SU-DHL-6 (cell line): ENCODE data around the gene ASPN.

ENCODE experiments used
- H2AFZ ChIP-seq: fragments of 200-600 bp; sonication (generic); 2 replicates; pipeline ENCODE4 v1.6.1; 2014; ENCODE audit warnings: low read depth, mild to moderate bottlenecking, moderate library complexity, mixed read lengths, antibody characterized with exemption, low read length; ENCODE audit not compliant: severe bottlenecking
- H3F3A ChIP-seq: fragments of 200-600 bp; shearing (Covaris generic); 2 replicates; pipeline ENCODE4 v1.6.0; 2016; ENCODE audit warnings: antibody characterized with exemption, mild to moderate bottlenecking; ENCODE audit not compliant: insufficient read depth
- H3K27ac ChIP-seq: fragments of 200-600 bp; sonication (generic); 2 replicates; pipeline ENCODE4 v1.5.1; 2016; ENCODE audit warnings: low read depth, mild to moderate bottlenecking, low read length, moderate library complexity, mixed read lengths
- H3K27me3 ChIP-seq: fragments of 200-600 bp; sonication (generic), shearing (Covaris generic); 2 replicates; pipeline ENCODE4 v1.6.0; 2014; ENCODE audit warnings: mild to moderate bottlenecking, low read length
- H3K36me3 ChIP-seq: fragments of 200-600 bp; sonication (generic); 2 replicates; pipeline ENCODE4 v1.6.1; 2014; ENCODE audit warnings: mild to moderate bottlenecking, low read length, mixed read lengths
- H3K4me2 ChIP-seq: fragments of 300-600, 200-600 bp; shearing (Covaris generic), sonication (generic); 2 replicates; pipeline ENCODE4 v1.6.0; 2014; ENCODE audit warnings: low read length, low read depth, mild to moderate bottlenecking; ENCODE audit not compliant: poor library complexity, severe bottlenecking
- H3K4me3 ChIP-seq: fragments of 200-600 bp; sonication (generic); 2 replicates; pipeline ENCODE4 v1.5.1; 2014; ENCODE audit warnings: antibody characterized with exemption, low read length, mild to moderate bottlenecking, mixed read lengths; ENCODE audit not compliant: insufficient read depth, poor library complexity, severe bottlenecking
- H3K79me2 ChIP-seq: fragments of 200-600 bp; sonication (generic); 2 replicates; pipeline ENCODE4 v1.6.1; 2014; ENCODE audit warnings: mild to moderate bottlenecking, low read length, moderate library complexity; ENCODE audit not compliant: insufficient read depth
- H3K9ac ChIP-seq: fragments of 200-600 bp; sonication (generic); 2 replicates; pipeline ENCODE4 v1.7.0; 2014; ENCODE audit warnings: mild to moderate bottlenecking, low read length
- H3K9me2 ChIP-seq: fragments of 200-600 bp; sonication (generic); replicated peaks from 2 replicates; pipeline ENCODE4 v1.6.1; 2014; ENCODE audit warnings: low read length; ENCODE audit not compliant: insufficient read depth
- H3K9me3 ChIP-seq: fragments of 200-600 bp; sonication (generic); 2 replicates; pipeline ENCODE4 v1.6.1; 2014; ENCODE audit warnings: low read length, mixed read lengths; ENCODE audit not compliant: insufficient read depth
- H4K20me1 ChIP-seq: fragments of 200-600 bp; sonication (generic); 2 replicates; pipeline ENCODE4 v1.6.1; 2014; ENCODE audit warnings: low read depth, mild to moderate bottlenecking, antibody characterized with exemption, low read length, moderate library complexity, mixed read lengths
- CTCF ChIP-seq: fragments of 200-600 bp; sonication (generic); IDR thresholded peaks from one replicate; pipeline ENCODE4 v1.5.1; 2017; ENCODE audit warnings: antibody characterized with exemption, mild to moderate bottlenecking, low read length, moderate library complexity; ENCODE audit not compliant: insufficient read depth, poor library complexity, severe bottlenecking
- EZH2phosphoT487 ChIP-seq: fragments of 200-600 bp; sonication (generic), shearing (Covaris generic); conservative IDR thresholded peaks from 2 replicates; pipeline ENCODE4 v1.6.1; 2018; ENCODE audit warnings: mild to moderate bottlenecking, antibody characterized with exemption, low read length, moderate library complexity, mixed read lengths

Gene ASPN

GRCh38 chr9:92439921-92440750 is 42.2 kb downstream of the ASPN start:
- H3F3A ChIP-seq, result no peaks in the 10 kb centered on the region; the same call in 1 of the 2 replicates
- no peak overlapping the region for H3K9ac ChIP-seq
- H3K9me3 ChIP-seq, result no peaks in the 10 kb centered on the region
- TF ChIP-seq EZH2phosphoT487, result no peak
- no peak for TF ChIP-seq CTCF
- H3K9me2 ChIP-seq, result no peaks in the 10 kb centered on the region
- no peaks in the 10 kb centered on the region for H4K20me1 ChIP-seq
- no peaks in the 10 kb centered on the region for H3K36me3 ChIP-seq
- no peak overlapping the region for H2AFZ ChIP-seq
- H3K4me2 ChIP-seq, result no peak overlapping the region
- peaks cover 4% of the 10 kb centered on the region; the same call in 1 of the 2 replicates for H3K79me2 ChIP-seq
- H3K27me3 ChIP-seq, result no peaks in the 10 kb centered on the region
- no peak overlapping the region for H3K27ac ChIP-seq
- H3K4me3 ChIP-seq, result no peak overlapping the region

- Histone ChIP-seq H2AFZ (no peak overlapping the region), H3F3A (no peaks in the 10 kb centered on the region; the same call in 1 of the 2 replicates), H4K20me1 (no peaks in the 10 kb centered on the region), H3K27me3 (no peaks in the 10 kb centered on the region), H3K9me3 (no peaks in the 10 kb centered on the region), H3K4me2 (no peak overlapping the region), H3K9ac (no peak overlapping the region), H3K79me2 (peaks cover 4% of the 10 kb centered on the region; the same call in 1 of the 2 replicates), H3K27ac (no peak overlapping the region), H3K4me3 (no peak overlapping the region), H3K9me2 (no peaks in the 10 kb centered on the region), H3K36me3 (no peaks in the 10 kb centered on the region)
- TF ChIP-seq CTCF (peak; percentile 19), EZH2phosphoT487 (no peak)
Observed at GRCh38 chr9:92438900-92439526, 43.3 kb downstream of the ASPN start.

GRCh38 chr9:92435263-92435662 is 47.0 kb downstream of the ASPN start:
- H3K27ac ChIP-seq, result no peak overlapping the region
- H3K9me2 ChIP-seq, result no peaks in the 10 kb centered on the region
- H3K4me2 ChIP-seq, result no peak overlapping the region

More at GRCh38 chr9:92435263-92435662, 47.0 kb downstream of the ASPN start:
- no peak overlapping the region for H3K9ac ChIP-seq
- TF ChIP-seq CTCF, result no peak
- H3K36me3 ChIP-seq, result no peaks in the 10 kb centered on the region
- H3K4me3 ChIP-seq, result no peak overlapping the region
- H4K20me1 ChIP-seq, result no peaks in the 10 kb centered on the region
- H3K79me2 ChIP-seq, result peaks cover 4% of the 10 kb centered on the region; the same call in 1 of the 2 replicates
- H3K9me3 ChIP-seq, result no peaks in the 10 kb centered on the region
- H2AFZ ChIP-seq, result no peak overlapping the region
- no peaks in the 10 kb centered on the region; the same call in 1 of the 2 replicates for H3F3A ChIP-seq
- H3K27me3 ChIP-seq, result no peaks in the 10 kb centered on the region
